GM19395 (cell line): Measurements from ENCODE around the gene HLA-DRB1.
"Not testable (repeated sequence)": the region's sequence is repeated elsewhere in the genome, so short reads cannot be mapped to it uniquely, and the experiment has no call there.

Experiments used
- ATAC-seq: cut with Tn5 transposase; IDR thresholded peaks from one replicate; pipeline ENCODE4 v1.9.1; 2021; ENCODE audit warnings: mild to moderate bottlenecking, moderate library complexity; ENCODE audit not compliant: unreplicated experiment

Gene HLA-DRB1

GRCh38 chr6:32609731-32610640 lies 20.3 kb upstream of the HLA-DRB1 start:
- ATAC-seq: peak; percentile 86

- ATAC-seq: no peak
These were observed 19.7 kb upstream of the HLA-DRB1 start for GRCh38 chr6:32609391-32609730.

- no peak for ATAC-seq
These were observed 18.7 kb upstream of the HLA-DRB1 start for GRCh38 chr6:32608362-32608761.

- ATAC-seq: no peak
These were observed 18.3 kb upstream of the HLA-DRB1 start for GRCh38 chr6:32607988-32608298.

- ATAC-seq: no peak
These were observed 17.8 kb upstream of the HLA-DRB1 start for GRCh38 chr6:32607263-32607987.

- no peak for ATAC-seq
These were observed 14.8 kb upstream of the HLA-DRB1 start for GRCh38 chr6:32604434-32604877.

- ATAC-seq: no peak
These were observed 14.2 kb upstream of the HLA-DRB1 start for GRCh38 chr6:32603888-32604287.

- ATAC-seq: no peak
These were observed 13.6 kb upstream of the HLA-DRB1 start for GRCh38 chr6:32603222-32603621.

- no peak for ATAC-seq
These were observed 12.7 kb upstream of the HLA-DRB1 start for GRCh38 chr6:32602383-32602782.

GRCh38 chr6:32597024-32597423 lies 7.4 kb upstream of the HLA-DRB1 start:
- ATAC-seq: no peak

GRCh38 chr6:32590713-32591112 lies 1.1 kb upstream of the HLA-DRB1 start:
- not testable (repeated sequence) for ATAC-seq

GRCh38 chr6:32588156-32588555 lies 1.5 kb downstream of the HLA-DRB1 start:
- no peak for ATAC-seq

GRCh38 chr6:32583527-32583898 lies 6.1 kb downstream of the HLA-DRB1 start:
- no peak for ATAC-seq

- ATAC-seq: no peak
These were observed 8.1 kb downstream of the HLA-DRB1 start for GRCh38 chr6:32581315-32582095.

GRCh38 chr6:32580593-32580992 lies 9.1 kb downstream of the HLA-DRB1 start:
- no peak for ATAC-seq

- no peak for ATAC-seq
These were observed 10.7 kb downstream of the HLA-DRB1 start for GRCh38 chr6:32578962-32579361.

- ATAC-seq: not testable (repeated sequence)
These were observed 12.2 kb downstream of the HLA-DRB1 start for GRCh38 chr6:32577493-32577892.

- no peak for ATAC-seq
These were observed 13.4 kb downstream of the HLA-DRB1 start for GRCh38 chr6:32576250-32576649.

- ATAC-seq: no peak
These were observed 19.2 kb downstream of the HLA-DRB1 start for GRCh38 chr6:32570363-32570905.

GRCh38 chr6:32568561-32568960 lies 21.1 kb downstream of the HLA-DRB1 start:
- ATAC-seq: no peak

- no peak for ATAC-seq
These were observed 22.7 kb downstream of the HLA-DRB1 start for GRCh38 chr6:32566957-32567356.
